GM12874 (cell line): Measurements from ENCODE around the gene SLC6A4.

Source experiments
- TF ChIP-seq, protein P1 (sequence below): IDR thresholded peaks from 2 replicates; pipeline ENCODE4 v1.5.1; 2011; ENCODE audit warnings: low read depth, mild to moderate bottlenecking, control low read depth, low read length, moderate library complexity; ENCODE audit not compliant: insufficient read depth

The SLC6A4 gene

GRCh38 chr17:30160419-30161172 lies 74.9 kb downstream of the SLC6A4 start:
- TF ChIP-seq, protein P1, sequence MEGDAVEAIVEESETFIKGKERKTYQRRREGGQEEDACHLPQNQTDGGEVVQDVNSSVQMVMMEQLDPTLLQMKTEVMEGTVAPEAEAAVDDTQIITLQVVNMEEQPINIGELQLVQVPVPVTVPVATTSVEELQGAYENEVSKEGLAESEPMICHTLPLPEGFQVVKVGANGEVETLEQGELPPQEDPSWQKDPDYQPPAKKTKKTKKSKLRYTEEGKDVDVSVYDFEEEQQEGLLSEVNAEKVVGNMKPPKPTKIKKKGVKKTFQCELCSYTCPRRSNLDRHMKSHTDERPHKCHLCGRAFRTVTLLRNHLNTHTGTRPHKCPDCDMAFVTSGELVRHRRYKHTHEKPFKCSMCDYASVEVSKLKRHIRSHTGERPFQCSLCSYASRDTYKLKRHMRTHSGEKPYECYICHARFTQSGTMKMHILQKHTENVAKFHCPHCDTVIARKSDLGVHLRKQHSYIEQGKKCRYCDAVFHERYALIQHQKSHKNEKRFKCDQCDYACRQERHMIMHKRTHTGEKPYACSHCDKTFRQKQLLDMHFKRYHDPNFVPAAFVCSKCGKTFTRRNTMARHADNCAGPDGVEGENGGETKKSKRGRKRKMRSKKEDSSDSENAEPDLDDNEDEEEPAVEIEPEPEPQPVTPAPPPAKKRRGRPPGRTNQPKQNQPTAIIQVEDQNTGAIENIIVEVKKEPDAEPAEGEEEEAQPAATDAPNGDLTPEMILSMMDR: no peak

DNA sequence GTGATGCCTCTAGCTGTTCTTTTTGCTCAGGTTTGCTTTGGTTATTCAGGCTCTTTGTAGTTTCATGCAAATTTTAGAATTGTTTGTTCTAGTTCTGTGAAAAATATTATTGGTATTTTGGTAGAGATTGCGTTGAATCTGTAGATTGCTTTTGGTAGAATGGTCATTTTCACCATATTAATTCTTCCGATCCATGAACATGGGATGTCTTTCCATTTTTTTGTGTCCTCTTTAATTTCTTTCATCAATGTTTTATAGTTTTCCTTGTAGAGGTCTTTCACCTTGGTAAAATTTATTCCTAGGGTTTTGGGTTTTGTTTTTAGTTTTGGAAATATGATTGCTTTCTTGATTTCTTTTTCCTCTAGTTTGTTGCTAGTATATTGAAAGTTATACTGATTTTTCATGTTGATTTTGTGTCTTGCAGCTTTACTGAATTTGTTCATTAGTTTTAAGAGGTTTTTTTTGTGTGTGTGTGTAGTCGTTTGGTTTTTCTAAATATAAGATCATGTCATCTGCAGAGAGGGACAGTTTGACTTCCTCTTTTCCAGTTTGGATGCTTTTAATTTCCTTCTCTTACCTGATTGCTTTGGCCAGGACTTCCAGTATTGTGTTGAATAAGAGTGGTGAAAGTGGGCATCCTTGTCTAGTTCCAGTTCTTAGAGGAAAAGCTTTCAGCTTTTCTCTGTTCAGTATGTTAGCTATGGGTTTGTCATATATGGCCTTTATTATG lies 76.4 kb downstream of the SLC6A4 start:
- TF ChIP-seq, protein P1: no peak

GRCh38 chr17:30155389-30155788 lies 80.1 kb downstream of the SLC6A4 start:
- TF ChIP-seq, protein P1: no peak

DNA sequence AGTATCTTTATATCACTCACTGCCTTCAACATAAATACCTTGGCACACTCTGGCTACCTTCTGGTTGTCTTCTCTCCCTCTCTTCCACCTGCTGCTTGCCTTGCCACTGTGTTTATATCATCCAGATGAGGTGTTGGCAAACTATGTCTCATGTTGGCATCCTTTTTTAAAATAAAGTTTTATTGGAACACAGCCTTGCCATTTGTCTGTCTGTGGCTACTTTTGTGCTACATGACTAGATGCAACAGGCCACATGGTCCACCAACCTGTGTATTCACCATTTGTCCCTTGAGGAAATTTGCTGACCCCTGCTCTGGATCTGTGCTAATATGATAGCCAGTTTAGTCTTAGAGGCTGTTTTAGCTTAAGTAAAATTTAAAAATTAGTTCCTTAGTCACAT lies 82.0 kb downstream of the SLC6A4 start:
- TF ChIP-seq, protein P1: no peak

GRCh38 chr17:30151471-30151870 lies 84.0 kb downstream of the SLC6A4 start:
- TF ChIP-seq, protein P1: no peak

- TF ChIP-seq, protein P1: no peak
Observed at GRCh38 chr17:30148376-30148775, 87.1 kb downstream of the SLC6A4 start.
